ENCODE data around the gene SSR2. TPM values are rescaled to one million over a fixed set of nuclear protein-coding genes. Genes with fewer than 3 reads are reported as not detected.

The SSR2 gene
- total RNA-seq, 6 experiments from 2014 or later: 341 to 419 (median 374) TPM

DNA sequence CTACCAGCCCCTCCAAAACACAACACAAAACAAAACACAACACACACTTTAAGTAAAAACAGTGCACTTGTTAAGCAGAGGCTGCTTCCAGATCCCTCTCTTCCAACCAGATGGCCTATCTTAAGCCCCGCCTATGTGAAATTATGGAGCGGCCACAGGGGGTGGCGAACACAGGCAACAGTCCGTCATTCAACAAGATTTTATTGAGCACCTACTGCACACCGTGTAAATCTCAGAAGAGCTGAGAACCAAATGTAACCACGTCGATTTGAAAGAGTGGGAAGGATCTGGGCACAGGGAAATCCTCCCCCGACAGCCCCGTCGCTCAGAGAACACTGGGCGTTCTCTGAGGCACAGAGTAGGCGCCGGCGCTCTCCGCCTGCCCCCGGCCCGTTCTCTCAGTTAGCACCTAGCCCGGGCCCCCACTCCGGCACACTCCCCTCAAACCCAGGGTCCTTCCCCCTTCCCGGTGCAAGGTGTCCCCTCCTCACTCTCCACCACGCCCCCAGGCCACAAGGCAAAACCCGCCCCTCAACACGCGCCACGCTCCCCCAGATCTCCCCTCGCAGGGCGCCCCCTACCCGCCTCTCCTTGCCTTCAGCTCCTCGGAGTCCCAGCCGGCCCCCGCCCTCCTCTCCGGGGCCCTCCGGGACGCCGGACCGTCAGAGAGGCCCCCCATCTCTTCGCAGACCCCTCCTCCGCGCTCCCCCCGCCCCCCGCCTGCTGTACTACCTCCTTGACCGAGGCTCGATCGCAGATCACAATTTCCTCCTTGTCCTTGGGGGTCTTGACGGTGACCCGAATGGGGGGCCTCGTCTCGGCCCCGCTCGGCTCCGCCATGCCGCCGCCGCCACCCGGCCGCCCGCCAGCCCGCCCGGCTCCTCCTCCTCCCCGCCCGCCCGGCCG lies 32.4 kb upstream of the SSR2 start:
- H3K36me3 Mint-ChIP-seq (ENCODE audit: low read depth): peaks cover 13% of the 10 kb centered on the region
- TF ChIP-seq, protein P1, sequence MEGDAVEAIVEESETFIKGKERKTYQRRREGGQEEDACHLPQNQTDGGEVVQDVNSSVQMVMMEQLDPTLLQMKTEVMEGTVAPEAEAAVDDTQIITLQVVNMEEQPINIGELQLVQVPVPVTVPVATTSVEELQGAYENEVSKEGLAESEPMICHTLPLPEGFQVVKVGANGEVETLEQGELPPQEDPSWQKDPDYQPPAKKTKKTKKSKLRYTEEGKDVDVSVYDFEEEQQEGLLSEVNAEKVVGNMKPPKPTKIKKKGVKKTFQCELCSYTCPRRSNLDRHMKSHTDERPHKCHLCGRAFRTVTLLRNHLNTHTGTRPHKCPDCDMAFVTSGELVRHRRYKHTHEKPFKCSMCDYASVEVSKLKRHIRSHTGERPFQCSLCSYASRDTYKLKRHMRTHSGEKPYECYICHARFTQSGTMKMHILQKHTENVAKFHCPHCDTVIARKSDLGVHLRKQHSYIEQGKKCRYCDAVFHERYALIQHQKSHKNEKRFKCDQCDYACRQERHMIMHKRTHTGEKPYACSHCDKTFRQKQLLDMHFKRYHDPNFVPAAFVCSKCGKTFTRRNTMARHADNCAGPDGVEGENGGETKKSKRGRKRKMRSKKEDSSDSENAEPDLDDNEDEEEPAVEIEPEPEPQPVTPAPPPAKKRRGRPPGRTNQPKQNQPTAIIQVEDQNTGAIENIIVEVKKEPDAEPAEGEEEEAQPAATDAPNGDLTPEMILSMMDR (IDR thresholded peaks at IDR 0.05): peak; percentile 56
- peak overlapping the region; percentile 93 for H3K4me3 Mint-ChIP-seq
- peak; percentile 65 for DNase-seq
- H3K4me1 Mint-ChIP-seq (ENCODE audit: low read depth): peaks cover 36% of the 10 kb centered on the region
- no peaks in the 10 kb centered on the region; the same call in 1 of the 2 replicates for H3K27me3 Mint-ChIP-seq (ENCODE audit: insufficient read depth)
- H3K9me3 Mint-ChIP-seq: no peaks in the 10 kb centered on the region
- H3K27ac Mint-ChIP-seq: peak overlapping the region; percentile 76

DNA sequence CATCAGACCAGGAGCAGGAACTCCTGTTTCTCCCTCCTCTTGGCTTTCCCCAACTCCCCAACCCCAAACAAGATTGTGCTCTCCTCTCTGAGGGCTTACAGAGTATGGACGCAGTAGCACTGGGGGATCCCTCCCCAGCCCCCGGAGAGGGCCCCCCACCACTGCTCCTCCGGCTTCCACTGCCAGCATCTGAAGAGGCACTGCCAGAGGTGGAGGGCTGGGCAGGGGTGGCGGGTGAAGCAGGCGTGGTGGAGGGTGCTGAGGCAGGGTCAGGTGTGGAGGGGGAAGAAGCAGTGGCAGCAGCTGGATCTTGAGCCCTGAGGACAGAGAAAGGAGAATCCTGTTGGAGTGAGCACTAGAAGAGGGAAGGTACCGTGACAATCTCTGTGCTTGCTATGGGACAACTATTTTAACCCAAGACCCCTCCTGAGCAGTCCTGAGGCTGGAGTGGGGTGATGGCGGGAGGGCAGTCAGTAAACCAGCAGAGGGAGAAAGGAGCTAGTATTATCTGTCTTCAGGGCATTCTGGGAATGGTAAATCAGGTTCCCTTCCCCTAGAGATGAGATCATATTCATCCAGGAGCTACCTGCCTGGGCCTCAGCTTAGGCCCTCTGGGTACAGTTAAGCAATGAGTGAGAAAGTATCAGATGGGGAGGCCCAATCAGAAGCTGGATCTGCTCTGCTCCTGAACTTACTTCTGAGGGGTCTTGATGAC lies 30.4 kb upstream of the SSR2 start:
- no peak for DNase-seq
- Mint-ChIP-seq H3K4me3 (no peak overlapping the region), H3K27me3 (ENCODE audit: insufficient read depth) (no peaks in the 10 kb centered on the region; the same call in 1 of the 2 replicates), H3K27ac (no peak overlapping the region), H3K36me3 (ENCODE audit: low read depth) (peaks cover 8% of the 10 kb centered on the region), H3K9me3 (no peaks in the 10 kb centered on the region), H3K4me1 (ENCODE audit: low read depth) (peaks cover 31% of the 10 kb centered on the region)
- TF ChIP-seq, protein P1 (IDR thresholded peaks at IDR 0.05): no peak

DNA sequence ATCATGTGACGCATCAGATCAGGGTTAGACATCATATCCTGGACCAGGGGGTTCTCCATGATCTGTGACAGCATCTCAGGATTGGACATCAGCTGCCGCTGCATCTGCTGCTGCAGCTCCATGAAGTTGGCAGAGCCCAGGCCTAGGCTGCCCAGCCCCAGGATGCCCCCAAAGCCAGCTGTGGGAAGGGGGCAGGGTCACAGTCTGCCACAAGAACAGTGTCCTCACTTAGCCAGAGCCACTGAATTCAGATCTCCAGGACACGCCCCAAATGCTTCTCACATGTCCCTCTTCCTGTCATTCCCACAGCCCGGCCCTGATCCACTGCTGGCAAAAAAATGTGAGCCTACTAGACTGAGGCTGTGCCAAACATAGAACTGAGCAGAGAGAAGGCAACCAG lies 29.6 kb upstream of the SSR2 start:
- Mint-ChIP-seq H3K9me3 (no peaks in the 10 kb centered on the region), H3K4me3 (no peak overlapping the region; the same call in 1 of the 2 replicates), H3K27ac (0 out of 2 replicates have a peak overlapping the region, but pooled peaks have one; percentile 7), H3K4me1 (ENCODE audit: low read depth) (peaks cover 23% of the 10 kb centered on the region), H3K27me3 (ENCODE audit: insufficient read depth) (no peaks in the 10 kb centered on the region; the same call in 1 of the 2 replicates), H3K36me3 (ENCODE audit: low read depth) (peaks cover 7% of the 10 kb centered on the region)
- TF ChIP-seq, protein P1 (IDR thresholded peaks at IDR 0.05): no peak
- peak; percentile 9 for DNase-seq

DNA sequence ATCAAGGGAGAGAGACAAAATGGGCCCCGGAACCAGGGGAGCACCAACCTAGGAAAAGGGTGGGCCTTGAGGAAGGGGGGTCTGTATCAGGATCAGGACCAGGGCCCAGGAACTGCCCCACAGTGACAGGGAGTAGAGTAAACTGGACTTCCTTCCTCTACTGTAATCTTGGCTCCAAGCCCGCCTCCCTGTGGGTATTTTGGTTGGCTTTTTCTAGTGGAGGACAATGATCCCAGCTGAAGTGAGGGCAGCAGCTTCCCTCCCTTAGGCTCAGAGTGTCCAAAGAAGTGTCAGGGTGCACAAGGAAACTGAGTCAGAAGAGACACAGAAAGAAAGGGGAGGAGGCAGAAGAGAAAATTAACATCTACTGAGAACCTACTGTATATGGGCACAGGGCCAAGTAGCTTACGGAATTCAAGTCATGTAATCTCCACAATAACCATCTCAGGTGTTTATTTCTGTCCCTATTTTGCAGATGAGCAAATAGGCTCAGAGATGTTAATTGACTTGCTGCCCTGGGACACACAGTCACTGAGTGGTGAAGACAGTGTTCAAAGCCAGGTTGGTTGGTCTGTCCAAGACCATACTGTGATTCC lies 28.0 kb upstream of the SSR2 start:
- H3K36me3 Mint-ChIP-seq (ENCODE audit: low read depth): peaks cover 7% of the 10 kb centered on the region

DNA sequence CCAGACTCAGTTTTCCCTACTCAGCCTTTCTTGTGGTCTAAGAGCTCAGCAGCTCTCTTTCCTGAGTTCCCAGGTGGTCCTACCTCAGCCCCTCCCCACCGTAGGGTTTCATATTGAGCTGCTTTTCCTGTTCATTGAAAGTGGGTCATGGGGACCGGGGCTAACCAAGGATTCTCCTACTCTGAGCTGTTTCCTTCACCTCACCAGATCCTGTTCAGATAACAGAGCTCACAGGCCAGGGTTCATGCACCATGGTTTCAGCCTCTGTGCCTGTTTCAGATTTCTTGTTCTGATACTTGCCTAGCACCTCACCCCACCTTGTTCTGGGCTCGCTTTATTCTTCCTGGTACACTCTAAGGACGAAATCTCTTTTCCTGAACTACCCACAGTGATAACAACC lies 24.3 kb upstream of the SSR2 start:
- Mint-ChIP-seq H3K9me3 (no peaks in the 10 kb centered on the region), H3K27ac (no peak overlapping the region), H3K27me3 (ENCODE audit: insufficient read depth) (peaks cover 1% of the 10 kb centered on the region; the same call in 1 of the 2 replicates), H3K4me1 (ENCODE audit: low read depth) (peaks cover 20% of the 10 kb centered on the region), H3K4me3 (no peak overlapping the region), H3K36me3 (ENCODE audit: low read depth) (peaks cover 17% of the 10 kb centered on the region)
- TF ChIP-seq, protein P1 (IDR thresholded peaks at IDR 0.05): no peak
- no peak for DNase-seq

More for the DNA sequence above, 28.0 kb upstream of the SSR2 start:
- no peaks in the 10 kb centered on the region; the same call in 1 of the 2 replicates for H3K27me3 Mint-ChIP-seq (ENCODE audit: insufficient read depth)
- no peak overlapping the region for H3K4me3 Mint-ChIP-seq
- H3K4me1 Mint-ChIP-seq (ENCODE audit: low read depth): peaks cover 21% of the 10 kb centered on the region
- H3K27ac Mint-ChIP-seq: no peak overlapping the region
- DNase-seq: no peak
- TF ChIP-seq, protein P1 (IDR thresholded peaks at IDR 0.05): no peak
- no peaks in the 10 kb centered on the region for H3K9me3 Mint-ChIP-seq

Data from HFFc6 (cell line).